ENCODE results near the gene TRNAU1AP.
"Not testable (repeated sequence)": the region's sequence is repeated elsewhere in the genome, so short reads cannot be mapped to it uniquely, and the experiment has no call there.

TRNAU1AP gene

GRCh38 chr1:28516518-28516956, 36.3 kb upstream of the TRNAU1AP start:
- in situ Hi-C loops (cut with MboI; ENCODE audit: low pct_unique_long_range_greater_than_20kb, low sequenced_read_pairs, unreplicated experiment): loop anchor here (10.0 kb wide), 1 partner anchor 88 kb away; no protein-coding TSS in a partner anchor
- no peak for DNase-seq (ENCODE audit: low spot score)

GRCh38 chr1:28517649-28517999, 35.3 kb upstream of the TRNAU1AP start:
- no peak for DNase-seq (ENCODE audit: low spot score)
- TF ChIP-seq CTCF (IDR thresholded peaks at IDR 0.05; ENCODE audit: extremely low read depth, insufficient read depth, missing control alignments): no peak
- in situ Hi-C loops (cut with MboI; ENCODE audit: low pct_unique_long_range_greater_than_20kb, low sequenced_read_pairs, unreplicated experiment): loop anchor here (10.0 kb wide), 1 partner anchor 87 kb away; no protein-coding TSS in a partner anchor

More at GRCh38 chr1:28516518-28516956, 36.3 kb upstream of the TRNAU1AP start:
- TF ChIP-seq CTCF (IDR thresholded peaks at IDR 0.05; ENCODE audit: extremely low read depth, insufficient read depth, missing control alignments): no peak

GRCh38 chr1:28518000-28518744, 34.7 kb upstream of the TRNAU1AP start:
- in situ Hi-C loops (cut with MboI; ENCODE audit: low pct_unique_long_range_greater_than_20kb, low sequenced_read_pairs, unreplicated experiment): loop anchor here (10.0 kb wide), 1 partner anchor 87 kb away; no protein-coding TSS in a partner anchor
- DNase-seq (ENCODE audit: low spot score): peak; percentile 89
- peak; percentile 93 for TF ChIP-seq CTCF (IDR thresholded peaks at IDR 0.05; ENCODE audit: extremely low read depth, insufficient read depth, missing control alignments)

- peak; percentile 62 for DNase-seq (ENCODE audit: low spot score)
- no peak for TF ChIP-seq CTCF (IDR thresholded peaks at IDR 0.05; ENCODE audit: extremely low read depth, insufficient read depth, missing control alignments)
These were observed 34.0 kb upstream of the TRNAU1AP start for GRCh38 chr1:28518745-28519341.

GRCh38 chr1:28519946-28520725, 32.7 kb upstream of the TRNAU1AP start:
- in situ Hi-C loops (cut with MboI; ENCODE audit: low pct_unique_long_range_greater_than_20kb, low sequenced_read_pairs, unreplicated experiment): loop anchor here (10.0 kb wide), 1 partner anchor 85 kb away; no protein-coding TSS in a partner anchor
- TF ChIP-seq CTCF (IDR thresholded peaks at IDR 0.05; ENCODE audit: extremely low read depth, insufficient read depth, missing control alignments): no peak

More at GRCh38 chr1:28518745-28519341, 34.0 kb upstream of the TRNAU1AP start:
- in situ Hi-C loops (cut with MboI; ENCODE audit: low pct_unique_long_range_greater_than_20kb, low sequenced_read_pairs, unreplicated experiment): loop anchor here (10.0 kb wide), 1 partner anchor 86 kb away; no protein-coding TSS in a partner anchor

GRCh38 chr1:28520796-28521195, 32.1 kb upstream of the TRNAU1AP start:
- DNase-seq (ENCODE audit: low spot score); in situ Hi-C loops (cut with MboI; ENCODE audit: low pct_unique_long_range_greater_than_20kb, low sequenced_read_pairs, unreplicated experiment): not testable (repeated sequence)

More at GRCh38 chr1:28519946-28520725, 32.7 kb upstream of the TRNAU1AP start:
- DNase-seq (ENCODE audit: low spot score): no peak
